HEK293 (cell line): ENCODE data around the gene WDR74.
A peak's percentile ranks its signal among the peaks of the same experiment; 100 is the strongest.

Experiments
- BCL11A ChIP-seq: fragments of 450-650 bp; formaldehyde crosslinking; IDR thresholded peaks from 2 replicates; pipeline ENCODE4 v1.5.1; 2016; ENCODE audit warnings: low read depth, missing biosample characterization, missing genetic modification characterization
- BCL11B ChIP-seq: fragments of 450-650 bp; formaldehyde crosslinking; IDR thresholded peaks from 2 replicates; pipeline ENCODE4 v1.5.1; 2016; ENCODE audit warnings: low read depth, missing biosample characterization, missing genetic modification characterization
- GLI4 ChIP-seq: fragments of 450-650 bp; formaldehyde crosslinking; IDR thresholded peaks from 2 replicates; pipeline ENCODE4 v1.5.1; 2016; ENCODE audit warnings: missing biosample characterization, missing genetic modification characterization
- GLIS1 ChIP-seq: fragments of 450-650 bp; formaldehyde crosslinking; IDR thresholded peaks from 2 replicates; pipeline ENCODE4 v1.5.1; 2016; ENCODE audit warnings: missing biosample characterization, missing genetic modification characterization
- OSR2 ChIP-seq: fragments of 450-650 bp; formaldehyde crosslinking; IDR thresholded peaks from 2 replicates; pipeline ENCODE4 v1.5.1; 2016; ENCODE audit warnings: missing biosample characterization, missing genetic modification characterization
- RBAK ChIP-seq: fragments of 450-650 bp; formaldehyde crosslinking; IDR thresholded peaks from 2 replicates; pipeline ENCODE4 v1.5.1; 2016; ENCODE audit warnings: missing biosample characterization, missing genetic modification characterization
- SP2 ChIP-seq: fragments of 450-650 bp; formaldehyde crosslinking; IDR thresholded peaks from 2 replicates; pipeline ENCODE4 v1.5.1; 2016; ENCODE audit warnings: missing biosample characterization, missing genetic modification characterization
- TCF7L2 ChIP-seq: IDR thresholded peaks from 2 replicates; pipeline ENCODE4 v1.6.1; 2011; ENCODE audit warnings: low read depth, mild to moderate bottlenecking, inconsistent platforms, low read length, moderate library complexity, borderline replicate concordance
- ZBTB20 ChIP-seq: fragments of 450-650 bp; formaldehyde crosslinking; IDR thresholded peaks from 2 replicates; pipeline ENCODE4 v1.5.1; 2016; ENCODE audit warnings: missing biosample characterization, missing genetic modification characterization
- ZNF146 ChIP-seq: fragments of 450-650 bp; formaldehyde crosslinking; IDR thresholded peaks from 2 replicates; pipeline ENCODE4 v1.5.1; 2016; ENCODE audit warnings: missing biosample characterization, missing genetic modification characterization
- ZNF174 ChIP-seq: fragments of 450-650 bp; formaldehyde crosslinking; IDR thresholded peaks from 2 replicates; pipeline ENCODE4 v1.5.0; 2017; ENCODE audit warnings: missing biosample characterization, mild to moderate bottlenecking, missing genetic modification characterization
- ZNF175 ChIP-seq: fragments of 450-650 bp; formaldehyde crosslinking; IDR thresholded peaks from 2 replicates; pipeline ENCODE4 v1.5.1; 2016; ENCODE audit warnings: missing biosample characterization, missing genetic modification characterization
- ZNF37A ChIP-seq: fragments of 450-650 bp; IDR thresholded peaks from 2 replicates; pipeline ENCODE4 v1.5.1; 2018; ENCODE audit warnings: missing biosample characterization, missing genetic modification characterization
- ZNF48 ChIP-seq: fragments of 450-650 bp; formaldehyde crosslinking; IDR thresholded peaks from 2 replicates; pipeline ENCODE4 v1.5.1; 2016; ENCODE audit warnings: missing biosample characterization, missing genetic modification characterization
- ZNF561 ChIP-seq: fragments of 450-650 bp; IDR thresholded peaks from 2 replicates; pipeline ENCODE4 v1.5.1; 2018; ENCODE audit warnings: missing biosample characterization, missing genetic modification characterization, borderline replicate concordance
- ZNF600 ChIP-seq: fragments of 450-650 bp; formaldehyde crosslinking; IDR thresholded peaks from 2 replicates; pipeline ENCODE4 v1.5.1; 2016; ENCODE audit warnings: missing biosample characterization, missing genetic modification characterization
- ZNF677 ChIP-seq: fragments of 450-650 bp; IDR thresholded peaks from 2 replicates; pipeline ENCODE4 v1.5.0; 2018; ENCODE audit warnings: missing biosample characterization, mild to moderate bottlenecking, missing genetic modification characterization, moderate library complexity
- ZNF768 ChIP-seq: fragments of 450-650 bp; formaldehyde crosslinking; IDR thresholded peaks from 2 replicates; pipeline ENCODE4 v1.5.1; 2018; ENCODE audit warnings: missing biosample characterization, mild to moderate bottlenecking, missing genetic modification characterization
- TF ChIP-seq, protein P1 (sequence below): fragments of 450-650 bp; formaldehyde crosslinking; IDR thresholded peaks from 2 replicates; pipeline ENCODE4 v1.5.1; 2017; ENCODE audit warnings: missing biosample characterization, missing genetic modification characterization
- TF ChIP-seq, protein P2 (sequence below): fragments of 450-650 bp; formaldehyde crosslinking; IDR thresholded peaks from 2 replicates; pipeline ENCODE4 v1.5.1; 2016; ENCODE audit warnings: missing biosample characterization, missing genetic modification characterization, low read depth
- TF ChIP-seq, protein P3 (sequence below): fragments of 450-650 bp; formaldehyde crosslinking; IDR thresholded peaks from 2 replicates; pipeline ENCODE4 v1.5.1; 2016; ENCODE audit warnings: missing biosample characterization, missing genetic modification characterization
- TF ChIP-seq, protein P4 (sequence below): fragments of 450-650 bp; formaldehyde crosslinking; IDR thresholded peaks from 2 replicates; pipeline ENCODE4 v1.5.1; 2016; ENCODE audit warnings: missing biosample characterization, missing genetic modification characterization
- TF ChIP-seq, protein P5 (sequence below): fragments of 450-650 bp; formaldehyde crosslinking; IDR thresholded peaks from 2 replicates; pipeline ENCODE4 v1.5.1; 2016; ENCODE audit warnings: missing biosample characterization, missing genetic modification characterization
- TF ChIP-seq, protein P6 (sequence below): fragments of 450-650 bp; formaldehyde crosslinking; IDR thresholded peaks from 2 replicates; pipeline ENCODE4 v1.5.1; 2016; ENCODE audit warnings: missing biosample characterization, missing genetic modification characterization
- TF ChIP-seq, protein P7 (sequence below): IDR thresholded peaks from 2 replicates; pipeline ENCODE4 v1.6.1; 2011; ENCODE audit warnings: mild to moderate bottlenecking, low read depth, low read length, borderline replicate concordance
- TF ChIP-seq, protein P8 (sequence below): fragments of 450-650 bp; formaldehyde crosslinking; IDR thresholded peaks from 2 replicates; pipeline ENCODE4 v1.5.1; 2016; ENCODE audit warnings: missing biosample characterization, missing genetic modification characterization

The WDR74 gene

DNA sequence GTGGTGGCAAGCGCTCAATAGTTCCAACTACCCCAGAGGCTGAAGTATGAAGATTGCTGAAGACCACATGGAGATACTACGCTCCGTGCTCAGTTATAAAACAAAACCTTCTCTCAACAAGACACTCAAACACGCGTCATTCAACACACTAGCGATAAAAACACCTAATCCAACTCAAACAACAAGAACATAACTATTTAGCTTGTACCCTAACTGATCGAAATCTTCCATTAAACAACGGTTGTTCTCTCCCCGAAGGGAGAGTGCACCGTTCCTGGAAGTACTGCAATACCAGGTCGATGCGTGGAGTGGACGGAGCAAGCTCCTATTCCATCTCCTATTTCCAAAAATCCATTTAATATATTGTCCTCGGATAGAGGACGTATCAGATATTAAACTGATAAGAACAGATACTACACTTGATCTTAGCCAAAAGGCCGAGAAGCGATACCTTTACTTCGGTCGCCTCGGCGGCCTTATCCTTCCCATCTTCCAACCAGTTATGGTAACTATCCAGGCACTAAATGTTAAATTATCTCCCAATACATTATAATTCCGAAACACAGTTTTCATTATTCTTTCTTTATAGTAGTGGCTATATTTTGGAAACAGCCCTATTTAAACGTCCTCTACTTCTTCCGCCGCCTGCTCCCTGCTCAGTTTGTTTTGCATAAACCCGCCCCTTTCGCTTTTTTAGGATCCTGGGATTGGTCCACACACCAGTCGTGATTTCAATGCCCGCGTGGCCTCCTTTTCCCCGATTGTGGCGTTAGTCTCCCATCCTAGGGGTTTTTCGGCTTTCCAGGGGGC lies 2.2 kb upstream of the WDR74 start (continued):
- TF ChIP-seq, protein P1, sequence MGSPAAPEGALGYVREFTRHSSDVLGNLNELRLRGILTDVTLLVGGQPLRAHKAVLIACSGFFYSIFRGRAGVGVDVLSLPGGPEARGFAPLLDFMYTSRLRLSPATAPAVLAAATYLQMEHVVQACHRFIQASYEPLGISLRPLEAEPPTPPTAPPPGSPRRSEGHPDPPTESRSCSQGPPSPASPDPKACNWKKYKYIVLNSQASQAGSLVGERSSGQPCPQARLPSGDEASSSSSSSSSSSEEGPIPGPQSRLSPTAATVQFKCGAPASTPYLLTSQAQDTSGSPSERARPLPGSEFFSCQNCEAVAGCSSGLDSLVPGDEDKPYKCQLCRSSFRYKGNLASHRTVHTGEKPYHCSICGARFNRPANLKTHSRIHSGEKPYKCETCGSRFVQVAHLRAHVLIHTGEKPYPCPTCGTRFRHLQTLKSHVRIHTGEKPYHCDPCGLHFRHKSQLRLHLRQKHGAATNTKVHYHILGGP (tag by site-specific recombination): peak; percentile 91
- no peak for TF ChIP-seq RBAK (tag by site-specific recombination)
- TF ChIP-seq, protein P2, sequence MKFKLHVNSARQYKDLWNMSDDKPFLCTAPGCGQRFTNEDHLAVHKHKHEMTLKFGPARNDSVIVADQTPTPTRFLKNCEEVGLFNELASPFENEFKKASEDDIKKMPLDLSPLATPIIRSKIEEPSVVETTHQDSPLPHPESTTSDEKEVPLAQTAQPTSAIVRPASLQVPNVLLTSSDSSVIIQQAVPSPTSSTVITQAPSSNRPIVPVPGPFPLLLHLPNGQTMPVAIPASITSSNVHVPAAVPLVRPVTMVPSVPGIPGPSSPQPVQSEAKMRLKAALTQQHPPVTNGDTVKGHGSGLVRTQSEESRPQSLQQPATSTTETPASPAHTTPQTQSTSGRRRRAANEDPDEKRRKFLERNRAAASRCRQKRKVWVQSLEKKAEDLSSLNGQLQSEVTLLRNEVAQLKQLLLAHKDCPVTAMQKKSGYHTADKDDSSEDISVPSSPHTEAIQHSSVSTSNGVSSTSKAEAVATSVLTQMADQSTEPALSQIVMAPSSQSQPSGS (tag by site-specific recombination): peak; percentile 81
- peak; percentile 42 for TF ChIP-seq SP2 (tag by site-specific recombination)
- TF ChIP-seq, protein P3, sequence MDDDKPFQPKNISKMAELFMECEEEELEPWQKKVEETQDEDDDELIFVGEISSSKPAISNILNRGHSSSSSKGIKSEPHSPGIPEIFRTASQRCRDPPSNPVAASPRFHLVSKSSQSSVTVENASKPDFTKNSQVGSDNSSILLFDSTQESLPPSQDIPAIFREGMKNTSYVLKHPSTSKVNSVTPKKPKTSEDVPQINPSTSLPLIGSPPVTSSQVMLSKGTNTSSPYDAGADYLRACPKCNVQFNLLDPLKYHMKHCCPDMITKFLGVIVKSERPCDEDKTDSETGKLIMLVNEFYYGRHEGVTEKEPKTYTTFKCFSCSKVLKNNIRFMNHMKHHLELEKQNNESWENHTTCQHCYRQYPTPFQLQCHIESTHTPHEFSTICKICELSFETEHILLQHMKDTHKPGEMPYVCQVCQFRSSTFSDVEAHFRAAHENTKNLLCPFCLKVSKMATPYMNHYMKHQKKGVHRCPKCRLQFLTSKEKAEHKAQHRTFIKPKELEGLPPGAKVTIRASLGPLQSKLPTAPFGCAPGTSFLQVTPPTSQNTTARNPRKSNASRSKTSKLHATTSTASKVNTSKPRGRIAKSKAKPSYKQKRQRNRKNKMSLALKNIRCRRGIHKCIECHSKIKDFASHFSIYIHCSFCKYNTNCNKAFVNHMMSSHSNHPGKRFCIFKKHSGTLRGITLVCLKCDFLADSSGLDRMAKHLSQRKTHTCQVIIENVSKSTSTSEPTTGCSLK (tag by site-specific recombination): no peak
- peak; percentile 84 for TF ChIP-seq ZBTB20 (tag by site-specific recombination)
- TF ChIP-seq, protein P4, sequence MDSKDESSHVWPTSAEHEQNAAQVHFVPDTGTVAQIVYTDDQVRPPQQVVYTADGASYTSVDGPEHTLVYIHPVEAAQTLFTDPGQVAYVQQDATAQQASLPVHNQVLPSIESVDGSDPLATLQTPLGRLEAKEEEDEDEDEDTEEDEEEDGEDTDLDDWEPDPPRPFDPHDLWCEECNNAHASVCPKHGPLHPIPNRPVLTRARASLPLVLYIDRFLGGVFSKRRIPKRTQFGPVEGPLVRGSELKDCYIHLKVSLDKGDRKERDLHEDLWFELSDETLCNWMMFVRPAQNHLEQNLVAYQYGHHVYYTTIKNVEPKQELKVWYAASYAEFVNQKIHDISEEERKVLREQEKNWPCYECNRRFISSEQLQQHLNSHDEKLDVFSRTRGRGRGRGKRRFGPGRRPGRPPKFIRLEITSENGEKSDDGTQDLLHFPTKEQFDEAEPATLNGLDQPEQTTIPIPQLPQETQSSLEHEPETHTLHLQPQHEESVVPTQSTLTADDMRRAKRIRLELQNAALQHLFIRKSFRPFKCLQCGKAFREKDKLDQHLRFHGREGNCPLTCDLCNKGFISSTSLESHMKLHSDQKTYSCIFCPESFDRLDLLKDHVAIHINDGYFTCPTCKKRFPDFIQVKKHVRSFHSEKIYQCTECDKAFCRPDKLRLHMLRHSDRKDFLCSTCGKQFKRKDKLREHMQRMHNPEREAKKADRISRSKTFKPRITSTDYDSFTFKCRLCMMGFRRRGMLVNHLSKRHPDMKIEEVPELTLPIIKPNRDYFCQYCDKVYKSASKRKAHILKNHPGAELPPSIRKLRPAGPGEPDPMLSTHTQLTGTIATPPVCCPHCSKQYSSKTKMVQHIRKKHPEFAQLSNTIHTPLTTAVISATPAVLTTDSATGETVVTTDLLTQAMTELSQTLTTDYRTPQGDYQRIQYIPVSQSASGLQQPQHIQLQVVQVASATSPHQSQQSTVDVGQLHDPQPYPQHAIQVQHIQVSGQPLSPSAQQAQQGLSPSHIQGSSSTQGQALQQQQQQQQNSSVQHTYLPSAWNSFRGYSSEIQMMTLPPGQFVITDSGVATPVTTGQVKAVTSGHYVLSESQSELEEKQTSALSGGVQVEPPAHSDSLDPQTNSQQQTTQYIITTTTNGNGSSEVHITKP (tag by site-specific recombination): peak; percentile 90
- TF ChIP-seq, protein P5, sequence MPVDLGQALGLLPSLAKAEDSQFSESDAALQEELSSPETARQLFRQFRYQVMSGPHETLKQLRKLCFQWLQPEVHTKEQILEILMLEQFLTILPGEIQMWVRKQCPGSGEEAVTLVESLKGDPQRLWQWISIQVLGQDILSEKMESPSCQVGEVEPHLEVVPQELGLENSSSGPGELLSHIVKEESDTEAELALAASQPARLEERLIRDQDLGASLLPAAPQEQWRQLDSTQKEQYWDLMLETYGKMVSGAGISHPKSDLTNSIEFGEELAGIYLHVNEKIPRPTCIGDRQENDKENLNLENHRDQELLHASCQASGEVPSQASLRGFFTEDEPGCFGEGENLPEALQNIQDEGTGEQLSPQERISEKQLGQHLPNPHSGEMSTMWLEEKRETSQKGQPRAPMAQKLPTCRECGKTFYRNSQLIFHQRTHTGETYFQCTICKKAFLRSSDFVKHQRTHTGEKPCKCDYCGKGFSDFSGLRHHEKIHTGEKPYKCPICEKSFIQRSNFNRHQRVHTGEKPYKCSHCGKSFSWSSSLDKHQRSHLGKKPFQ: peak; percentile 91
- peak; percentile 89 for TF ChIP-seq OSR2 (tag by site-specific recombination)
- TF ChIP-seq BCL11A: peak; percentile 90
- TF ChIP-seq ZNF175 (tag by site-specific recombination): no peak
- no peak; the same call in 1 of the 2 replicates for TF ChIP-seq ZNF48
- TF ChIP-seq, protein P6, sequence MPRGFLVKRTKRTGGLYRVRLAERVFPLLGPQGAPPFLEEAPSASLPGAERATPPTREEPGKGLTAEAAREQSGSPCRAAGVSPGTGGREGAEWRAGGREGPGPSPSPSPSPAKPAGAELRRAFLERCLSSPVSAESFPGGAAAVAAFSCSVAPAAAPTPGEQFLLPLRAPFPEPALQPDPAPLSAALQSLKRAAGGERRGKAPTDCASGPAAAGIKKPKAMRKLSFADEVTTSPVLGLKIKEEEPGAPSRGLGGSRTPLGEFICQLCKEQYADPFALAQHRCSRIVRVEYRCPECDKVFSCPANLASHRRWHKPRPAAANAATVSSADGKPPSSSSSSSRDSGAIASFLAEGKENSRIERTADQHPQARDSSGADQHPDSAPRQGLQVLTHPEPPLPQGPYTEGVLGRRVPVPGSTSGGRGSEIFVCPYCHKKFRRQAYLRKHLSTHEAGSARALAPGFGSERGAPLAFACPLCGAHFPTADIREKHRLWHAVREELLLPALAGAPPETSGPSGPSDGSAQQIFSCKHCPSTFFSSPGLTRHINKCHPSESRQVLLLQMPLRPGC (tag by site-specific recombination): peak; percentile 93
- peak; percentile 98 for TF ChIP-seq ZNF600 (tag by site-specific recombination)
- peak; percentile 71; the same call in 1 of the 2 replicates for TF ChIP-seq GLIS1
- TF ChIP-seq TCF7L2: peak; percentile 54; the same call in 1 of the 2 replicates
- TF ChIP-seq ZNF174 (tag by site-specific recombination): no peak
- TF ChIP-seq ZNF561 (tag by site-specific recombination): peak; percentile 87
- TF ChIP-seq, protein P7, sequence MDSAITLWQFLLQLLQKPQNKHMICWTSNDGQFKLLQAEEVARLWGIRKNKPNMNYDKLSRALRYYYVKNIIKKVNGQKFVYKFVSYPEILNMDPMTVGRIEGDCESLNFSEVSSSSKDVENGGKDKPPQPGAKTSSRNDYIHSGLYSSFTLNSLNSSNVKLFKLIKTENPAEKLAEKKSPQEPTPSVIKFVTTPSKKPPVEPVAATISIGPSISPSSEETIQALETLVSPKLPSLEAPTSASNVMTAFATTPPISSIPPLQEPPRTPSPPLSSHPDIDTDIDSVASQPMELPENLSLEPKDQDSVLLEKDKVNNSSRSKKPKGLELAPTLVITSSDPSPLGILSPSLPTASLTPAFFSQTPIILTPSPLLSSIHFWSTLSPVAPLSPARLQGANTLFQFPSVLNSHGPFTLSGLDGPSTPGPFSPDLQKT: no peak
- peak; percentile 88 for TF ChIP-seq ZNF768 (tag by site-specific recombination)
- TF ChIP-seq, protein P8, sequence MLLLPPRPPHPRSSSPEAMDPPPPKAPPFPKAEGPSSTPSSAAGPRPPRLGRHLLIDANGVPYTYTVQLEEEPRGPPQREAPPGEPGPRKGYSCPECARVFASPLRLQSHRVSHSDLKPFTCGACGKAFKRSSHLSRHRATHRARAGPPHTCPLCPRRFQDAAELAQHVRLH (tag by site-specific recombination): peak; percentile 98
- TF ChIP-seq GLI4 (tag by site-specific recombination): peak; percentile 96
- TF ChIP-seq ZNF37A: no peak
- peak; percentile 95 for TF ChIP-seq ZNF146
- peak; percentile 94 for TF ChIP-seq BCL11B (tag by site-specific recombination)
- no peak for TF ChIP-seq ZNF677 (tag by site-specific recombination)
